ENCODE data around the gene ARMC9.

The ARMC9 gene

DNA sequence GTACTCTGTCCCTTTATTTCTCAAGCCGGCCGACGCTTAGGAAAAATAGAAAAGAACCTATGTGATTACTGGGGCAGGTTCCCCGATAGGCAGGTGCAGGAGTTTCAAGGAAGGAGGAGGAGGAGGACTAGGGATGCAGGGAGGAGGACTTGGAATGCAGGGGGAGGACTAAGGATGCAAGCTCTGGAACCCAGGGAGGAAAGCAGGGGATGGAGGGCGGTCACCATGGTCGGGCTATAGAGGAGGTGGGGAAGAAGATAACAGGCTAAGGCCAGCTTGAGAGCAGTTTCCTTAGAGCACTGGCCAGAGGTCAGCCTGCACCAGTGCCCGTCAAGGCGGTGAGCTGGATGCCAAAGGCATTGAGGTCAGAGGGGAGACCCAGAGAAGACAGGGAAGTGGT, 178.4 kb downstream of the ARMC9 start:
- DNase-seq (ENCODE audit: low read depth), result no peak
- H3K4me3 ChIP-seq (replicated peaks; ENCODE audit: low read depth, low read length), result no peak overlapping the region
- TF ChIP-seq, protein P1, sequence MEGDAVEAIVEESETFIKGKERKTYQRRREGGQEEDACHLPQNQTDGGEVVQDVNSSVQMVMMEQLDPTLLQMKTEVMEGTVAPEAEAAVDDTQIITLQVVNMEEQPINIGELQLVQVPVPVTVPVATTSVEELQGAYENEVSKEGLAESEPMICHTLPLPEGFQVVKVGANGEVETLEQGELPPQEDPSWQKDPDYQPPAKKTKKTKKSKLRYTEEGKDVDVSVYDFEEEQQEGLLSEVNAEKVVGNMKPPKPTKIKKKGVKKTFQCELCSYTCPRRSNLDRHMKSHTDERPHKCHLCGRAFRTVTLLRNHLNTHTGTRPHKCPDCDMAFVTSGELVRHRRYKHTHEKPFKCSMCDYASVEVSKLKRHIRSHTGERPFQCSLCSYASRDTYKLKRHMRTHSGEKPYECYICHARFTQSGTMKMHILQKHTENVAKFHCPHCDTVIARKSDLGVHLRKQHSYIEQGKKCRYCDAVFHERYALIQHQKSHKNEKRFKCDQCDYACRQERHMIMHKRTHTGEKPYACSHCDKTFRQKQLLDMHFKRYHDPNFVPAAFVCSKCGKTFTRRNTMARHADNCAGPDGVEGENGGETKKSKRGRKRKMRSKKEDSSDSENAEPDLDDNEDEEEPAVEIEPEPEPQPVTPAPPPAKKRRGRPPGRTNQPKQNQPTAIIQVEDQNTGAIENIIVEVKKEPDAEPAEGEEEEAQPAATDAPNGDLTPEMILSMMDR (IDR thresholded peaks at IDR 0.05; ENCODE audit: low read length, missing control alignments), result no peak

DNA sequence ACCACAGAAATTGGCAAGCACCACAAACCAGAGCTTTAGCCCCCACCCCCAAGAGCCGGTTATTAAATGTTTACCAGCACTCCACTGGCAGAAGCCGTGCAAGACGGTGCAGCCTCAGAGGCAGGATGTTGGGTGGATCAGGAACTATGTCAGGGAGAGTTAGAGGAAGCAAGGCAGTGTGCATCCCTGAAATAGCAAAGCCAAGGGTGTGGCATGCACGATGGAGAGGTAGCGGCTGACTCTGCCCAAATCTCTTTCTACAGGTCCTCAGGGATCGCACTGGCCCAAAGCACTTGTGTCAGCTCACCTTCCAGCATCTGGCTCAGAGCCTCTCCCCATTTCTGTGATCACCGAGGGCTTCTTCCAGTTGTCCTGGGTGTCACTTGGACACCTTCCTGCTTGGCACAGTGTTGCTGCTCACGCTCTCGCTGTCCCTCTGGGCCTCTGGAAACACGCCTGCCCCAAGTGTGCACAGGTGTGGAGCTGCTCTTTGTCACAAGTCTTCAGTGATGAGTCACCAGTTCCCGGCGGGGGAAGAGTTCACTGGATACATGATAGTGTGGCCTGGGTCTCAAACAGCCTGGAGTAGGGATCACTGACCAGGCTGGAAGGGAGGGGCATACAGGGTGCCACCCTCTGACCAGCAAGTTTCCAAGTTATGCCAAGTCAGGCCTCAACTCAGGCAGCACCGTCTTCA, 179.7 kb downstream of the ARMC9 start:
- DNase-seq (ENCODE audit: low read depth), result no peak
- TF ChIP-seq, protein P1 (IDR thresholded peaks at IDR 0.05; ENCODE audit: low read length, missing control alignments), result no peak
- no peak overlapping the region for H3K4me3 ChIP-seq (replicated peaks; ENCODE audit: low read depth, low read length)

DNA sequence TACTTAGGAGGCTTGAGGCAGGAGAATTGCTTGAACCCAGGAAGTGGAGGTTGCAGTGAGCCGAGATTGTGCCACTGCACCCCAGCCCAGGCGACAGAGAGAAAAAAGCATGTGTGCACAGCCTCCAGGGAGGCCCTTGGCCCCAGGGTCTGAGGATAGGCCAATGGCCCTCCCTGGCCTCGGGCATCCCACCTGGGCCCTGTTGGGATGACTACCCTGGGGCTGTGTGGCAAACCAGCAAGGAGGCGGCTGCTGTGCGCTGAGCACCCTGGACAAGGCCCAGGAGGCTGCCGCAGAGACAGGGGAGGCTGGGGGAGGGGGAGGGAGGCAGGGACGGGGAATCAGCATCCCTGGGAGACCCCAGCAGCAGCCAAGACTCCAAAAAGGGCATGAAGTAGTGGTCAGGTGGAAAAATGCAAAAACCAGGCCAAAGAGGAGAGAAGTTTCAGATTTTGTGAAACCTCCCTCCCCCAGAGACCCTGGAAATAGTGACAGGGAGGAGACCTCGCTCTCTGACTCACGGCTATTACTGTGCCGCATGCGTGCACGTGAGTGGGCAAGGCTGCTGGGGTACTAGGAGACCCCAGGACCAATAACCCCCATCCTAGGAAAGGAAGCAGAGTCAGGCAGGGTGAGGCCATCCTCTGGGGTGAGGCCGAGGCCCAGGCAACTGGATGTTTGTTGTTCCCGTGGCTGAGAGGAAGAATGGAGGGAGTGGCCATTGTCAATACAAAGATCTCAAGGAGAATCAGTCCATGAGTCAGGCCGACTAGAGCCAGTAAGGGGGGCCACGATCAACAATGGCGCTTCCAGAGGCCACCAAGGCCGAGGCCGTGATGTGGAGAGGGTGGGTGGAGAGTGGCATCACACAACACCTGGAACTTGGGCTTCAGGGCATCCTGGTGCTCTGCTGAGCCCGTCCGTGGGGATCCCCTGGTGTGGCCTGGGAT, 181.1 kb downstream of the ARMC9 start:
- peak; percentile 18 for DNase-seq (ENCODE audit: low read depth)
- TF ChIP-seq, protein P1 (IDR thresholded peaks at IDR 0.05; ENCODE audit: low read length, missing control alignments), result no peak

DNA sequence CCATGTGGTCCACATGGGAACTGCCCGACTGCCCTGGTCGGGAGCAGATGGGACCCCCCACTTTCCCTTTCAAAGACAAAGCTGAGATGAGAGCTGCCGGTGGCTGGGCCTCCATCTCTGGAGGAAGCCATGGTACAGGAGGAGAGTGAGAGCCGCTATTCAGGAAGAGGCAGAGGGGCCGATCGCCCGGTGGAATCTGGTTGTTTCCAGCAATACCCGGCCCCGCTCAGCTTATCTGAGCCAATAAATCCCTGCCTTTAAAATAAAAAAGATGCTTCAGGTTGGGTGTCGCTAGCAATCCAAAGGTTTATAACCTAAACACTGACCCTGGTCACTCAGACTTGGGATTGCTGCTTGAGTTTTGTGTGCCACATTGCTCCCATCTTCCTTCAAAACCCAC, 181.9 kb downstream of the ARMC9 start:
- no peak overlapping the region for H3K4me3 ChIP-seq (replicated peaks; ENCODE audit: low read depth, low read length)
- TF ChIP-seq, protein P1 (IDR thresholded peaks at IDR 0.05; ENCODE audit: low read length, missing control alignments), result no peak
- no peak for DNase-seq (ENCODE audit: low read depth)

More for the DNA sequence above, 181.1 kb downstream of the ARMC9 start:
- no peak overlapping the region for H3K4me3 ChIP-seq (replicated peaks; ENCODE audit: low read depth, low read length)

DNA sequence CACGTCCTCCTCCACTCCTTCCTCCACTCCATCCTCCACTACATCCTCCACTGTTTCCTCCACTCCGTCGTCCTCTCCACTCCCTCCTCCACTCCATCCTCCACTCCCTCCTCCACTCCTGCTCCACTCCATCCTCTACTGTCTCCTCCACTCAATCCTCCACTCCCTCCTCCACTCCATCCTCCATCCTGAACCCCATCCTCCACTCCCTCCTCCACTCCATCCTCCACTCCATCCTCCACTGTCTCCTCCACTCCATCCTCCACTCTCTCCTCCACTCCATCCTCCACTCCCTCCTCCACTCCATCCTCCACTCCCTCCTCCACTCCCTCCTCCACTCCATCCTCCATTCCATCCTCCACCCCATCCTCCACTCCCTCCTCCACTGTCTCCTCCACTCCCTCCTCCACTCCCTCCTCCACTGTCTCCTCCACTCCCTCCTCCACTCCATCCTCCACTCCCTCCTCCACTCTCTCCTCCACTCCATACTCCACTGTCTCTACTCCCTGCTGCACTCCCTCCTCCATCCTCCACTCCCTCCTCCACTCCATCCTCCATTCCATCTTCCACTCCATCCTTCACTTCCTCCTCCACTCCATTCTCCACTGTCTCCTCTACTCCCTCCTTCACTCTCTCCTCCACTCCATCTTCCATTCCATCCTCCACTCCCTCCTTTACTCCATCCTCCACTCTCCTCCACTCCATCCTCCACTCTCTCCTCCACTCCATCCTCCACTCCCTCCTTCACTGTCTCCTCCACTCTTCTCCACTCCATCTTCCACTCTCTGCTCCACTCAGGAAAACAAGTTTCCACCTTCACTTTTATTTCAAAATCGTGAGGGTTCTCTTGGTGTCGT, 182.8 kb downstream of the ARMC9 start:
- TF ChIP-seq, protein P1 (IDR thresholded peaks at IDR 0.05; ENCODE audit: low read length, missing control alignments), result no peak
- no peak overlapping the region for H3K4me3 ChIP-seq (replicated peaks; ENCODE audit: low read depth, low read length)
- no peak for DNase-seq (ENCODE audit: low read depth)

DNA sequence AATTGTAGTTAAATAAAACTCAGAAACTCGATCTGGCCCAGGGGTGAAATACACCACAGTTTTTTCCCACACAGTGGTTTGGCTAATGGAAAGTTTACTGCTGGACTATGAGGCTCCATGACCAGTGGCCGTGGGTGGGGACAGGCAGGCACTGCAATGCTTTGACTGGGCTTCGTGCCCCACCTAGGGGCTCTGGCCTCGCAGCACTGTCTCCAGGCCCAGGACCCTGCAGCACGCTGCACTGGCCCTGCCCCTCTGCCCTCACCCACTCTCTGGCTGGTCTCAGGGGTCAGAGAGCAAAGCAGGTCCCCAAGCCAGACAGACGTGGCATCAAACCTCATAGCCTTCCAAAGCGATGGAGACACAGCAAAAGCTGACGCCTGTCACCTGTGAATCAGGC, 183.7 kb downstream of the ARMC9 start:
- DNase-seq (ENCODE audit: low read depth), result no peak
- no peak overlapping the region for H3K4me3 ChIP-seq (replicated peaks; ENCODE audit: low read depth, low read length)
- TF ChIP-seq, protein P1 (IDR thresholded peaks at IDR 0.05; ENCODE audit: low read length, missing control alignments), result no peak

Measured in fibroblast of pulmonary artery (primary cell).